GM19351 (cell line): ENCODE results near the gene MMP10.

Experiments used
- ATAC-seq: cut with Tn5 transposase; IDR thresholded peaks from one replicate; pipeline ENCODE4 v1.9.1; 2021; ENCODE audit warnings: mild to moderate bottlenecking, moderate library complexity; ENCODE audit not compliant: unreplicated experiment

Gene MMP10

GRCh38 chr11:102780491-102780918 is at the start of gene MMP10:
Gene MMP10, minus strand, starts transcription at chr11:102780628. Its CDS starts 37 bp downstream, at chr11:102780591.
- peak; percentile 61 for ATAC-seq

DNA sequence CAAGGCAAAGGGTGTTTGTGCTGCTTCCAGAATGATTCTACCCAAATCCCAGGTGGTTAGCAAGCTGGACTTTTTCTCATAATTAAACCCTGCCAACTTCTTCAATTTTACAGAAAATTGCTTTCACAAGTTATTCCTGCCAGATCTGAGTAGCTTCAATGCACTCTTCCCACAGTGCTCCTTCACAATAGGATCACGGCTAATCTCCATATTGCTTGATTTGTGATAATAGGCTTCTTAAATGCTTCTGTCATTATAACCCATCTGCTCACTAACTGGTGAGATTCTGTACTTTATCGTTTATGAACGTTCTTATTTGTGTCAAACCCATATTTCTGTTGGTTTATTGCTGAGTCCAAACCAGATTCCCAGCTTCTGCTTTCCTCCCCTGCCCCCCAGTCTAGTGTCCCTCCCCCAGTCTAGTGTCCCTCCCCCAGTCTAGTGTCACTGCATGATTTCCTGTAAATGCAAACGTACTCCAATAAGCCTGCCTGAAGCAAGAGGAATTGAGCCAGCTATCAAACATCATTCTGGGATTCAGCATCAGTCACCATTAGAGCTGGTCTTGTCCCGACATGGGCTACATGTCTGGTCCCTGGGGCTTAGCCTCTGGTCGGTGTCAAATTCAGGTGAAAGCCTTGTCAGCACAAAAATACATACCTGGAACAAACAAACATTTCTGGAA is 49.0 kb upstream of the MMP10 start:
- no peak for ATAC-seq

DNA sequence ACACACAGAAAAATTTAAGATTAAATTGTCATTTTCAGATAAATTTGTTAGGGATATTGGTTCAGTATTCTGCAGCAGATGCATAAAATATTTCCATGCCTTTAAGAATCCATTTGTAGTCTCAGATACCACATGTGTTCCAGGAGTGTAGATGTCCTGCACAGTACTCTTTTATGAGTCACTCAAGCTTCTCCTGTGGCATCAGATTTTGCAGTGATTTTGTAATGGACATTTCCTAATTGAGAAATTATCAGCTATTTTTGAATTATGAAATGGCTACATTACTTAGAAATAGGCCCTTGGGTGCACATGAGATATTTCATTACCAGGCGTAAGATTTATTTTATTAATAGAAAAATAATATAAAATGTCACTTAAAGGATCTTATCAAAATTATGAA is 44.1 kb upstream of the MMP10 start:
- ATAC-seq = no peak

DNA sequence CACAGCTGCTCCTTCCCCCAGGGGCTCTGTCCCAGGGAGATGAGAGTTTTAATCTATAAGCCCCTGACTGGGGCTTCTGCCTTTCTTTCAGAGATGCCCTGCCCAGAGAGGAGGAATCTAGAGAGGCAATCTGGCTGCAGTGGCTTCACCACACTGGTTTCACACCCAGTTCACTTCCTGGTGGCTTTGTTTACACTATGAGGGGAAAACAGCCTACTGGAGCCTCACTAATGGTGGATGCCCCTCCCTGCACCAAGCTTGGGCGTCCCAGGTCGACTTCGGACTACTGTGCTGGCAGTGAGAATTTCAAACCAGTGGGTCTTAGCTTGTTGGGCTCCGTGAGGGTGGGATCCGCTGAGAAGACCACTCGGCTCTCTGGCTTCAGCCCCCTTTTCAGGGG is 39.1 kb upstream of the MMP10 start:
- no peak for ATAC-seq

DNA sequence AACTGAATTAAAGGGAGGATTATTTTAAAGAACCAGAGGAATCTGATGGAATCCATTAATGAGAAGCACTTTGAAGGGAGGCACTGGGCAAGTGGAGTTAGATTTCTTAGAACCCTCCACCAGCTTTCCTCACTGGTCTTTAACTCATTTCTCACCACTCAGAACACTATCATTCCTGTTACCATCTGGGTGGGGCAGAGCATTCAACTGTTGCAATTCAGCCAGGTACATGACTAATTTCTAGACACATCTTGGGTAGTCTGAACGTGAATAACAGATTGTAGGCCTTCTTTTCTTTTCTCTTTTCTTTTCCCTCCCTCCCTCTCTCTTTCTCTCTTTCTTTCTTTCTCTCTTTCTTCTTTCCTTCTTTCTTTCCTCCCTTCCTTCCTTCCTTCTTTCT is 33.1 kb upstream of the MMP10 start:
- no peak for ATAC-seq

DNA sequence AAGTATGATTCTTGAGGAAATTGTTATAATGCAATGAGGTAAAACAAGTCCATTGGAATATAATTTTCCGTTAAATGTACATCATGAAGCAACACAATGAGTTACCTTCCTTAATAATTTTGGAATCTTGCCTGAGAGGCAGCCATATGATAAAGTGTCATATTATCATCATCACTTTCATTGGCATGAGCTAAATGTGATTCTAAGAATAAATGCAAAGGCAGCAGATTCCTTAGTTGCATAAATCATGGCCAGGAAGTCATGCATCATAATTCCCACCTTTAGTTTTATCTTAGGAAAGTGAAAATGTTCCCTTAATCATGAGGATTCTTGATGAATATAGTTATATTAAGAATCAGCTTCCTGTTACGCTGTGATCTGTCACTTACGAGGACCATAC is 31.8 kb upstream of the MMP10 start:
- ATAC-seq = no peak

DNA sequence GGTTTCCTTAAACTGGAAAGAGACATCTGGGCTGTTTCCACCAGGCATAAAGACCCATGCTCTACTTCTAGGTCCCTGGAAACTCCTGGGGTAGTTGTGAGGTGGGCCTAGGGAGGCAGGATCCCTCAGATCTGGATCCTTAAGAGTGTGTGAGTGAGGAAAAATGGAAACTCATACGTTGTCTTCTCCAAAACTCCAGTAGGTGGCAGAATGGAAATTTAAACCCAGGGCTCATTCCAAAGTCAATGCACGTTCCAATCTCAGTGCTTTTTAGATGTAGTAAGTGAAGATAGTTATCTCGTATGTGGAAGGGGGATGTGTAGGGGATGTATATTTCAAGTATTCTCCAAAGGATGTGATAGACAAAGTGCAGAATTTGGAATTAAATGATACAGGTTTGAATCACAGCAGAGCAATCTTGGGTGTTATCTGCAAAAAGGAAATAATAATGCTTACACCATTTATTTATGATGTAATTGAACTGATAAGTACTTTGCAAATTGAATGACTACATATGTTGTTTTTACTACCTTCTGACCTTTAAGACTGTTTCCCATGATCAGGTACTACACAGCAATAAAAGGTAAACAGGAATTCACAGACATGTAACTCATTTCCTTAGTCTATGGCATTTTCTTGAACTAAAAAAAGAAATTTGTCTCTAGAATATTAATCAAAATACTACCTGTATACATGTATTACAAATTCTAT is 30.7 kb upstream of the MMP10 start:
- ATAC-seq = no peak

GRCh38 chr11:102809971-102810370 is 29.5 kb upstream of the MMP10 start:
- ATAC-seq = no peak

DNA sequence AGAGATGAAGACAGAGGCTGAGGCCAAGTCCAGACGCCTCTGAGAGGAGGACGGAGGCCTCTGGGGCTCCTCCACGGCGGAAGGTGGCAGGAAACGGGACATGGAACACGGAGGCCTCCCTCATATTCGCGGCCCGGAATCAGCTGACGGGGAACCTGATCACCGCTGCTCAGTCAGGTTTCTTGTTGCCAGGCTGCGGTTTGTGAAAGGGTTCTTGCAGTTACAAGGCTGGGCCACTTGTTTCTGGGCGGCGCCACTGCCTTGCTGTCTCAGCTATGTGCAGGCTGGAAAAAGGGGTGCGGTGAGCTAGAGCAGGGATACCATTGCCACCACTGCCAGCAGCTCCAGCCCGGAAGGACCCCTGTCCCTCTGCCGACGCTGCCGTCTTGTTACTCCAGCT is 27.5 kb upstream of the MMP10 start:
- ATAC-seq = no peak

GRCh38 chr11:102806296-102806695 is 25.9 kb upstream of the MMP10 start:
- ATAC-seq = no peak

GRCh38 chr11:102802341-102802740 is 21.9 kb upstream of the MMP10 start:
- ATAC-seq = no peak

GRCh38 chr11:102800767-102801166 is 20.3 kb upstream of the MMP10 start:
- ATAC-seq = no peak

DNA sequence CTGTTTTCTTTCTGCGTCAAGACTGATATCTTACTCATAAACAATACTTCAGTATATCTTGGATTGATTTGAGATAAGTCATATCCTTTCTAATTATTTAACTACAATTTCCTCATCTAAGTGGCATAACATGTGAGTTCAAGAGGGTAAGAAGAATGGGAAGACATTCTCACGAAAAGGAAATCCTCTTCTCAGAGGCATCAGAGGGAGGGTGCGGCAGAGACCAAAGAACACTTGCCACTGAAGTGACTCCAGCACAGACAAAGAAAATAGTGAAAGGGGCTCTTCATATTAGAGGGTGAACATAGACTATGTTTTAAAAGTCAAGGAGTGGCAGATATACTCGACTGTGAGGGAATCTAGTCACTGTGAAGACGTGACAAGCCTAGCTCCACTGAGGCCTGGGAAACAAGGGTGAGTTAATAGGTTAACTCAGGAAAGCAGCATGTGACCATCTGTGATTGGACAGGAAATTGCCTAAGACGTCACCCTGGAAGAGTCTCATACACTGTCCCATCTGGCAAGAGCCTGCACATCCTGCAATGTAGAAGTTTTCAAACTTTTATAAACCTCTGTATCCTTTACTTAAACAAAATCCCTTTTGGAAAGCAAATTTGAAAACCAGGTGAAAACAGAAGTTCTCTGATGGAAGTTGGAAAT is 19.4 kb upstream of the MMP10 start:
- no peak for ATAC-seq

DNA sequence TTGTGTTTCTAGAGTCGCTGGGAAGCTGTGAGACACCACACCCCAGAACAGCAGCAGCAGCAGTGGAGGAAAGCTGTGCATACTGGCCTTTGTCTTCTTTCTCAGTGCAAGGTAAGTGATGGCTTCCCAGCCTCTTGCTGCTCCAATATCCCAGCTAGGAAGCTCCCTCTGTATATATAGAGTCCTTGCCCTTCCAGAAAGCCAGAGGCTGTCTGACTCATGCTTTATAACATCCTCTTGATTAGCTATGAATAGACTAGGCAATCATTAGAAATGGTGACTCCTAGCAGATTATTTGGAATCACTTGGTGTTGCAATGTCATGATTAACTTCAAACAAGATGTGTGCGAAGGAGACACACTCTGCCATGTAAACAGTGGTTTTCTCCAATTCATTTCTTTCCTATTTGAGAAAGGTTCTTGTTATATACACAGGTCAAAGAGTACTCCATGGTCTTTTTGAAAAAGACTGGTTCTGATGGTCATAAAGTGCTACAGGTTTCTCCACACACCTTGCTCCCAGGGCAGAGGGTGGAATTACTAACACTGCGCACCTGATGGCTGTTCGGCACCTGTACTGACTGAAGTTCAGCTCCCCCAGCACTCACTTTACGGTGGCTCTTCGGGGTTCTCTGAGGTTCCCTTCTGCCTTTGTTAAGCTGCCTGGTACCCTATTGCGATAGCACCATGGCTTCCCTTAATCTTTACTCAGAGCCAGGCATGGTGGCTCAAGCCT is 17.8 kb upstream of the MMP10 start, which contains the start of gene MMP1:
Gene MMP1, minus strand, starts transcription at position 149 of the 735 bp plus-strand sequence. Its CDS starts 68 bp downstream, at position 81.
- no peak for ATAC-seq

- ATAC-seq = peak; percentile 99
These were observed 14.0 kb upstream of the MMP10 start for GRCh38 chr11:102794382-102794781.

GRCh38 chr11:102793677-102794290 is 13.4 kb upstream of the MMP10 start:
- no peak for ATAC-seq

DNA sequence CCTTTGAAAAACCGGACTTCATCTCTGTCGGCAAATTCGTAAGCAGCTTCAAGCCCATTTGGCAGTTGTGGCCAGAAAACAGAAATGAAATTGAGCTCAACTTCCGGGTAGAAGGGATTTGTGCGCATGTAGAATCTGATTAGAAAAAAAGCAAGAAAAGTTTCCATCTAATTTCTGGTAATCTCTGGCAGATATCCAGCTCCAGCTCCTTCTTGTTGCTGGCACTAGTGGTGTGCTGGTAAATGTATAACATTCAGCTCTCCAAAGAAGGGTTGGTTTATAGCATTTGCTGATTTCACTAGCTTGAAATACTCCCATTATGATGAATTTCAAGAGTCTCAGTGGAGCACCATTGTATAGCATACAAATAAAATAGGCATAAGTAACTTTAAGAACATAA is 12.2 kb upstream of the MMP10 start:
- ATAC-seq = no peak

DNA sequence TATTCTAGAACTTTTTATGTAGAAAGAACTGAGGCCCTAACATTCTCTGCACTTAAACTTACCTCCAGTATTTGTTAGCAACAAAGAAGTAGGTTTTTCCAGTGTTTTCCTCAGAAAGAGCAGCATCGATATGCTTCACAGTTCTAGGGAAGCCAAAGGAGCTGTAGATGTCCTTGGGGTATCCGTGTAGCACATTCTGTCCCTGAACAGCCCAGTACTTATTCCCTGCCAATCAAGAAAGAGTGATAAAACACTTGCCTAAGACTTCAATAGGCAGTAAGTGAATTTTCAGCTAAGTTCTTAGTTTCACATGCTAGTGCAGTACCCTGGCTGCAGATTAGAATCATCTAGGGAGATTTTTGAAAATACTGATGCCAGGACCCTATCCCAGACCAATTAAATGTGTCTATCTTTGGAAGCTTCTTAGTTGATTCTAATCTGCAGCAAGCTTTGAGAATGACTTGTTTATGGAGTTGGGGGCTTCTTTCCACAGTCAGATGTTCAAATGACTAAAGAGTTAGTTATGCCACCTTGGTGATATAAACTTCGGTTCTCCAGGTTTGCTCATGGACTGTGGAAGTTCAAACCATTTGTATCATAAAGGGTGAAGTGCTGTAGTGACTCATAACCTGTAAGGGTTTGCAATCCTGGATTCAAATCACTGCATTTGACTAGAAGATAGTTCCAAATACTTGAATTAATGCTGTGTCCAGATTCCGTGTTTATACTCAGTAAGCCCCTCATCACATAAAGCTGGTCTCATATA is 11.0 kb upstream of the MMP10 start:
- ATAC-seq = no peak

DNA sequence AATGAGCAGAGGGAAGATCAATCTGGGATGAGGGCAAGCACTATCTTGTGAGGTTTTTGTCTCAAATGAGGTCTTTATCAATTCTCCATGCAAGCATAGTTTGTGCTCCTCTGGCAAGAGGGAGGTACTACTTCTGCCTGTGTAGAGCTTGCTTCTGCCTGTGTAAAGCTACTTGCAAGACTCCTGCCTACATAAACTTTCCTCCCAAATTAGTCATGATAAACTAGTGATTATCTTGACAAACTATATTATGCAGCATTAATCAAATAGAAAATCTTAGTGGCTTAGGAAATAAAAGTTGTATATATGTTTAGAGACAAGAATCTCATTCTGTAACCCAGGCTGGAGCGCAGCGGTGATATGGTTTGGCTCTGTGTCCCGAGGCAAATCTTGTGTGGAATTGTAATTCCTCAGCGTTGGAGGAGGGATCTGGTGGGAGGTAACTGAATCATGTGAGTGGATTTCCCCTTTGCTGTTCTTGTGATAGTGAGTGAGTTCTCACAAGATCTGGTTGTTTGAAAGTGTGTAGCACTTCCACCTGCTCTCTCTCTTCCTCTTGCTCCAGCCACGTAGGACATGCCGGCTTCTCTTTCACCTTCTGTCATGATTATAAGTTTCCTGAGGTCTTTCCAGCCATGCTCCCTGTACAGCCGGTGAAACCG is 8.0 kb upstream of the MMP10 start:
- no peak for ATAC-seq

DNA sequence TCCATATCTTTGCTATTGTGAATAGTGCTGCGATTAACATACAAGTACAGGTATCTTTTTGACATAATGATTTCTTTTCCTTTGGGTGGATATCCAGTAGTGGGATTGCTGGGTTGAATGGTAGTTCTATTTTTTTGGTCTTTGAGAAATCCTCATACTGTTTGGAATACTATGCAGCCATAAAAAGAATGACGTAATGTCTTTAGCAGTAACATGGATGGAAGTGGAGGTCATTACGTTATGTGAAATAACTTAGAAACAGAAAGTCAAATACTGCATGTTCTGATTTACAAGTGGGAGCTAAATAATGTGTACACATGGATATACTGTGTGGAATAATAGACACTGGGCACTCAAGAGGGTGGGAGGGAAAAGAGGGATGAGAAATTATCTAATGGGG is 4.0 kb upstream of the MMP10 start:
- no peak for ATAC-seq
